Measurements from ENCODE around the gene TMEM272. TPM values are rescaled to one million over a fixed set of nuclear protein-coding genes. Genes with fewer than 3 reads are reported as not detected.

Gene TMEM272
- total and polyA plus RNA-seq, 9 of the 15 experiments (the other 6 are each of a cell fraction or from before 2014, with no cell fraction given) = 0.04 to 0.16 (median 0.06) TPM; not detected in 2

DNA sequence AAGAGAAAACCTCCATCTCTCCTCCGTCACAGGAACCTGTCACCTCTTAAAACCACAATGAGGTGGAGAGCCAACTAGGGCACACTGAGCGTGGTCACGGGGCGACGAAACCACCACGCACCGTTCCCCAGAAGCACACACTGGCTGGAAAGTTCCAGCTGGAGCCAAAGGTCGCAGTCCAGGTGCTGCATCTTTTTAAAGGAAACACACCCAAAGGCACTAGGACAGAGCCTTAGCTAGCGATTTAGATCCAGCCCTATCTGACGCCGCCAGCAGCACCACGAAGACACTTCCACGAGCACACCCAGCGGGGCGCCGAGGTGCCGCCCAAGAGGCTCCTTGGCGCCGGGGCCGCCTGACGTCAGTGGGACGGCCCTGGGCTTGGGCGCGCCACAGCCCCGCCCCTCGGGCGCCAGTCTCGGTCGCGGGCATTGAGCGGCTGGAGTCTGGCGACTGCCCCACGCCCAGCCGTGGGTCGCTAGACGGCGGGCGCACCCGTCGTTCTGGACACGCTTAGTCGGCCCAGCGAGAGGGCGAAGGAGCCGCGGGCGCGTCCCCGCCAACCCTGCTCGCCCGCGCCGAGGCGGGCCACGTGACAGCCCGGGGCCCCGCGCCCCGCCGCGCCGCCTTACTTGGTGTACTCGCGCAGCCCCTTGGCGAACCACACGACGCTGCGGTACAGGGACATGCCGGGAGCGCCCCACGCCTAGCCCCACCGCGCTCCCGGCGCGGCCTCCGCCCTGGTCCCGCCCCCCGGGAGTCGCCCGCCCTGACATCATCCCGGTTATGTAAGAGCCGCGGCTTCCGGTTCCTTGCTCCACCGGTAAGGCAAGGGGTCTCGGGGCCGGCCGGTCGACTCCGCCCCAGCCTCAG, 41.3 kb downstream of the TMEM272 start, which contains the start of gene DHRS12 (continued):
- TF ChIP-seq EWSR1 (IDR thresholded peaks at IDR 0.05; ENCODE audit: borderline replicate concordance, low read depth, partially characterized antibody) (no peak), ARID1B (IDR thresholded peaks at IDR 0.05) (peak; percentile 85), PYGO2 (tag; IDR thresholded peaks at IDR 0.05) (no peak), GATA2 (CRISPR knock-in tag; IDR thresholded peaks at IDR 0.05) (peak; percentile 46; the same call in 1 of the 2 replicates), RCOR1 (IDR thresholded peaks at IDR 0.05; ENCODE audit: borderline replicate concordance in 1 of 2, low read depth in 2 of 2, low read length in 2 of 2) (peak; percentile 57 to 60; a peak in 3 of 4 replicates), SMAD2 (IDR thresholded peaks at IDR 0.05; ENCODE audit: low read depth, low read length) (no peak), MTA3 (IDR thresholded peaks at IDR 0.05; ENCODE audit: borderline replicate concordance) (peak; percentile 89), SIN3B (IDR thresholded peaks at IDR 0.05; ENCODE audit: low read depth) (peak; percentile 35; the same call in 1 of the 2 replicates), ELF1 (tag; IDR thresholded peaks at IDR 0.05) (peak; percentile 79), TRIM28 (IDR thresholded peaks at IDR 0.05) (no peak), PHF8 (IDR thresholded peaks at IDR 0.05; ENCODE audit: borderline replicate concordance, low read length) (peak; percentile 92; the same call in 1 of the 2 replicates), KDM5B (IDR thresholded peaks at IDR 0.05; ENCODE audit: insufficient replicate concordance, low read depth, low read length) (peak; percentile 62), JUN (IDR thresholded peaks at IDR 0.05; ENCODE audit: borderline replicate concordance, low read depth, low read length) (no peak), JUN (CRISPR knock-in tag; IDR thresholded peaks at IDR 0.05; ENCODE audit: borderline replicate concordance) (peak; percentile 17; the same call in 1 of the 2 replicates), ZBTB1 (CRISPR knock-in tag; IDR thresholded peaks at IDR 0.05; ENCODE audit: borderline replicate concordance, low read depth) (peak; percentile 58; the same call in 1 of the 2 replicates), MAZ (CRISPR knock-in tag; conservative IDR thresholded peaks at IDR 0.05 in 1 of 2, IDR thresholded peaks at IDR 0.05 in 1 of 2) (peak; percentile 75 to 87), CAMTA2 (CRISPR knock-in tag; conservative IDR thresholded peaks at IDR 0.05) (no peak), NRF1 (conservative IDR thresholded peaks at IDR 0.05 in 1 of 2, IDR thresholded peaks at IDR 0.05 in 1 of 2) (peak; percentile 63 to 71; a peak in 3 of 4 replicates)
- TF ChIP-seq, protein P1, sequence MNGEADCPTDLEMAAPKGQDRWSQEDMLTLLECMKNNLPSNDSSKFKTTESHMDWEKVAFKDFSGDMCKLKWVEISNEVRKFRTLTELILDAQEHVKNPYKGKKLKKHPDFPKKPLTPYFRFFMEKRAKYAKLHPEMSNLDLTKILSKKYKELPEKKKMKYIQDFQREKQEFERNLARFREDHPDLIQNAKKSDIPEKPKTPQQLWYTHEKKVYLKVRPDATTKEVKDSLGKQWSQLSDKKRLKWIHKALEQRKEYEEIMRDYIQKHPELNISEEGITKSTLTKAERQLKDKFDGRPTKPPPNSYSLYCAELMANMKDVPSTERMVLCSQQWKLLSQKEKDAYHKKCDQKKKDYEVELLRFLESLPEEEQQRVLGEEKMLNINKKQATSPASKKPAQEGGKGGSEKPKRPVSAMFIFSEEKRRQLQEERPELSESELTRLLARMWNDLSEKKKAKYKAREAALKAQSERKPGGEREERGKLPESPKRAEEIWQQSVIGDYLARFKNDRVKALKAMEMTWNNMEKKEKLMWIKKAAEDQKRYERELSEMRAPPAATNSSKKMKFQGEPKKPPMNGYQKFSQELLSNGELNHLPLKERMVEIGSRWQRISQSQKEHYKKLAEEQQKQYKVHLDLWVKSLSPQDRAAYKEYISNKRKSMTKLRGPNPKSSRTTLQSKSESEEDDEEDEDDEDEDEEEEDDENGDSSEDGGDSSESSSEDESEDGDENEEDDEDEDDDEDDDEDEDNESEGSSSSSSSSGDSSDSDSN (IDR thresholded peaks at IDR 0.05; ENCODE audit: borderline replicate concordance in 1 of 2, low read depth in 2 of 2, low read length in 2 of 2) = 0 out of 4 replicates have a peak, but pooled peaks of 1 of the 2 experiments have one; percentile 54
- TF ChIP-seq, protein P2, sequence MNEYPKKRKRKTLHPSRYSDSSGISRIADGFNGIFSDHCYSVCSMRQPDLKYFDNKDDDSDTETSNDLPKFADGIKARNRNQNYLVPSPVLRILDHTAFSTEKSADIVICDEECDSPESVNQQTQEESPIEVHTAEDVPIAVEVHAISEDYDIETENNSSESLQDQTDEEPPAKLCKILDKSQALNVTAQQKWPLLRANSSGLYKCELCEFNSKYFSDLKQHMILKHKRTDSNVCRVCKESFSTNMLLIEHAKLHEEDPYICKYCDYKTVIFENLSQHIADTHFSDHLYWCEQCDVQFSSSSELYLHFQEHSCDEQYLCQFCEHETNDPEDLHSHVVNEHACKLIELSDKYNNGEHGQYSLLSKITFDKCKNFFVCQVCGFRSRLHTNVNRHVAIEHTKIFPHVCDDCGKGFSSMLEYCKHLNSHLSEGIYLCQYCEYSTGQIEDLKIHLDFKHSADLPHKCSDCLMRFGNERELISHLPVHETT (CRISPR knock-in tag; conservative IDR thresholded peaks at IDR 0.05 in 1 of 2, IDR thresholded peaks at IDR 0.05 in 1 of 2) = peak in 1 of 2 experiments; percentile 63; a peak in 2 of 4 replicates
